Measurements from ENCODE around the gene SFTPB. TPM values are rescaled to one million over a fixed set of nuclear protein-coding genes. Genes with fewer than 3 reads are reported as not detected.
"Not testable (repeated sequence)": the region's sequence is repeated elsewhere in the genome, so short reads cannot be mapped to it uniquely, and the experiment has no call there.

Gene SFTPB
- total RNA-seq, 1 experiment from 2014 or later: not detected

GRCh38 chr2:85647823-85648526 lies 20.0 kb downstream of the SFTPB start:
- DNase-seq (ENCODE audit: low read depth): no peak
- in situ Hi-C loops (cut with HindIII; ENCODE audit: low pct_unique_long_range_greater_than_20kb, low sequenced_read_pairs): no loop called here

GRCh38 chr2:85646166-85646565 lies 21.8 kb downstream of the SFTPB start:
- in situ Hi-C loops (cut with HindIII; ENCODE audit: low pct_unique_long_range_greater_than_20kb, low sequenced_read_pairs): no loop called here
- DNase-seq (ENCODE audit: low read depth): no peak

- DNase-seq (ENCODE audit: low read depth): no peak
- in situ Hi-C loops (cut with HindIII; ENCODE audit: low pct_unique_long_range_greater_than_20kb, low sequenced_read_pairs): no loop called here
Measured at GRCh38 chr2:85644909-85645308, 23.1 kb downstream of the SFTPB start.

GRCh38 chr2:85642725-85643124 lies 25.3 kb downstream of the SFTPB start:
- in situ Hi-C loops (cut with HindIII; ENCODE audit: low pct_unique_long_range_greater_than_20kb, low sequenced_read_pairs): no loop called here
- DNase-seq (ENCODE audit: low read depth): no peak

GRCh38 chr2:85635636-85636035 lies 32.4 kb downstream of the SFTPB start:
- in situ Hi-C loops (cut with HindIII; ENCODE audit: low pct_unique_long_range_greater_than_20kb, low sequenced_read_pairs): no loop called here

GRCh38 chr2:85635011-85635410 lies 33.0 kb downstream of the SFTPB start:
- DNase-seq (ENCODE audit: low read depth): no peak
- in situ Hi-C loops (cut with HindIII; ENCODE audit: low pct_unique_long_range_greater_than_20kb, low sequenced_read_pairs): no loop called here

More at GRCh38 chr2:85635636-85636035, 32.4 kb downstream of the SFTPB start:
- no peak for DNase-seq (ENCODE audit: low read depth)

GRCh38 chr2:85631316-85631715 lies 36.7 kb downstream of the SFTPB start:
- in situ Hi-C loops (cut with HindIII; ENCODE audit: low pct_unique_long_range_greater_than_20kb, low sequenced_read_pairs): no loop called here
- no peak for DNase-seq (ENCODE audit: low read depth)

- DNase-seq (ENCODE audit: low read depth): no peak
- in situ Hi-C loops (cut with HindIII; ENCODE audit: low pct_unique_long_range_greater_than_20kb, low sequenced_read_pairs): no loop called here
Measured at GRCh38 chr2:85628658-85629057, 39.3 kb downstream of the SFTPB start.

- in situ Hi-C loops (cut with HindIII; ENCODE audit: low pct_unique_long_range_greater_than_20kb, low sequenced_read_pairs): no loop called here
- no peak for DNase-seq (ENCODE audit: low read depth)
Measured at GRCh38 chr2:85623991-85624390, 44.0 kb downstream of the SFTPB start.

- no peak for DNase-seq (ENCODE audit: low read depth)
- in situ Hi-C loops (cut with HindIII; ENCODE audit: low pct_unique_long_range_greater_than_20kb, low sequenced_read_pairs): no loop called here
Measured at GRCh38 chr2:85621338-85621737, 46.7 kb downstream of the SFTPB start.

- in situ Hi-C loops (cut with HindIII; ENCODE audit: low pct_unique_long_range_greater_than_20kb, low sequenced_read_pairs): no loop called here
- no peak for DNase-seq (ENCODE audit: low read depth)
Measured at GRCh38 chr2:85619617-85620016, 48.4 kb downstream of the SFTPB start.

- DNase-seq (ENCODE audit: low read depth); in situ Hi-C loops (cut with HindIII; ENCODE audit: low pct_unique_long_range_greater_than_20kb, low sequenced_read_pairs): not testable (repeated sequence)
Measured at GRCh38 chr2:85617723-85618122, 50.3 kb downstream of the SFTPB start.

GRCh38 chr2:85615413-85615728 lies 52.6 kb downstream of the SFTPB start:
- in situ Hi-C loops (cut with HindIII; ENCODE audit: low pct_unique_long_range_greater_than_20kb, low sequenced_read_pairs): no loop called here
- DNase-seq (ENCODE audit: low read depth): no peak

GRCh38 chr2:85614757-85615156 lies 53.2 kb downstream of the SFTPB start:
- DNase-seq (ENCODE audit: low read depth); in situ Hi-C loops (cut with HindIII; ENCODE audit: low pct_unique_long_range_greater_than_20kb, low sequenced_read_pairs): not testable (repeated sequence)

GRCh38 chr2:85613717-85614515 lies 54.1 kb downstream of the SFTPB start:
- no peak for DNase-seq (ENCODE audit: low read depth)
- in situ Hi-C loops (cut with HindIII; ENCODE audit: low pct_unique_long_range_greater_than_20kb, low sequenced_read_pairs): no loop called here

GRCh38 chr2:85611705-85612587 lies 56.1 kb downstream of the SFTPB start, which contains the start of gene C2orf68:
Gene C2orf68 (minus strand): TSS chr2:85612066. CDS start chr2:85611984, 82 bp downstream.
- peak; percentile 86 for DNase-seq (ENCODE audit: low read depth)
- in situ Hi-C loops (cut with HindIII; ENCODE audit: low pct_unique_long_range_greater_than_20kb, low sequenced_read_pairs): no loop called here

- in situ Hi-C loops (cut with HindIII; ENCODE audit: low pct_unique_long_range_greater_than_20kb, low sequenced_read_pairs): no loop called here
- peak; percentile 23 for DNase-seq (ENCODE audit: low read depth)
Measured at GRCh38 chr2:85611217-85611704, 56.7 kb downstream of the SFTPB start.

Measured in Caki2 (cell line).